Activated T-cell treated with anti-CD3 and anti-CD28 coated beads for 1 hour (primary cell): ENCODE results near the gene TCAP.

Experiments
- DNase-seq: peaks from one replicate; pipeline ENCODE4 v3.0.0-alpha.2; 2020; ENCODE audit warnings: low read depth

Gene TCAP

DNA sequence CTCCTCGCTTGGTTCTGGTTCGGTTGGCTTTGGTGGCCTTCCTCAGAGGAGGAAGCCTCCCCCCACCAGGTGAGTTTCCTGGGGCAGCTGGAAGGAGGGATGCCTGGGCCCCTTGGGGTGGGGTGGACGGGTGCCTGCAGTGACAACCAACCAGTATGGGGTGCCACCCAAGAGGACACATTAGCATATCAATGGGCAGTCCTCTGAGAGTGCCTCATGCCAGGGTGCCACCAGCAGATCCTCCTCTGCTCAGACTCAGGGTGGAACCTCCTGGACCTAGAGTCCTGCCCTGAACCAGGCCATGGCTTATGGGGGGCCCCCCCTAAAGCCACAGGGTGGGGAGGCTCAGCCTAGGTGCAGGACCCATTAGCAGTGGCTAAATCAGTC lies 35.7 kb upstream of the TCAP start:
- no peak for DNase-seq

DNA sequence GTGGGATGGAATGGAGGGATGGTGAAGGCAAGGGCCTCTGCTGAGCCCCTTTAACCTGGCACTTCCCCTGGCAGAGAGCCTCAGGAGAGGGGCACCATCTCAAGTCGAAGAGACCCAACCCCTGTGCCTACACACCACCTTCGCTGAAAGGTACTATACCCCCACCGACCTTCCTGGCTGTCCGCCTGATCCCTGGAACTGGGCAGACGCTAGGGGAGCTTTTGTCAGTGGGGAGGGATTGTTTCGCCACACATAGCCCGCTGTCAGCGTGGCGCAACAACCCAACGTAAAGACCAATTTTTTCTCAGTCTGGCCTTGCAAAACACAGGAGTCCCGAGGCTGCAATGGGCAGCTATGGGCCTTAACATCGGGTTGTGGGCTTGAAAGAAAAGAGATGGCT lies 35.3 kb upstream of the TCAP start:
- DNase-seq, result no peak

DNA sequence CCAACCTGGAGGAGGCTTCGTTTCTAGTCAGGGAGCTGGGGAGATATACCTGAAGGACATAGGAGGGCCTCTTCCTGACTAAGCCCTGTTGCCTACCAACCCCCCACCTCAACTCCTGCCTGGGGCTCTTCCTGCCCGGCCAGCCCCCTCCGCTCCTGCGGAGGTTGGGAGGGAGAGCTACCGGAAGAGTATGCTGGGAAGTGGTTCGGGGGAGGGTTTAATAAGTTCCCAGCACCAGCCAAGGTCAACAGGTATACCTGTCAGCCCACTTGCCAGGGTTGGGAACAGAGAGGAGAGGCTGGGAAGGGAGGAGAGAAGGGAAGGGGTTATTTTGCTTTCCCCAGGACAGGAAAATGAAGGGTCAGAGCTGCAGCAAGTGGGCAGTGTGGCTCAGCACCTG lies 33.7 kb upstream of the TCAP start:
- DNase-seq, result no peak

- no peak for DNase-seq
Observed at GRCh38 chr17:39632153-39632941, 32.8 kb upstream of the TCAP start.

DNA sequence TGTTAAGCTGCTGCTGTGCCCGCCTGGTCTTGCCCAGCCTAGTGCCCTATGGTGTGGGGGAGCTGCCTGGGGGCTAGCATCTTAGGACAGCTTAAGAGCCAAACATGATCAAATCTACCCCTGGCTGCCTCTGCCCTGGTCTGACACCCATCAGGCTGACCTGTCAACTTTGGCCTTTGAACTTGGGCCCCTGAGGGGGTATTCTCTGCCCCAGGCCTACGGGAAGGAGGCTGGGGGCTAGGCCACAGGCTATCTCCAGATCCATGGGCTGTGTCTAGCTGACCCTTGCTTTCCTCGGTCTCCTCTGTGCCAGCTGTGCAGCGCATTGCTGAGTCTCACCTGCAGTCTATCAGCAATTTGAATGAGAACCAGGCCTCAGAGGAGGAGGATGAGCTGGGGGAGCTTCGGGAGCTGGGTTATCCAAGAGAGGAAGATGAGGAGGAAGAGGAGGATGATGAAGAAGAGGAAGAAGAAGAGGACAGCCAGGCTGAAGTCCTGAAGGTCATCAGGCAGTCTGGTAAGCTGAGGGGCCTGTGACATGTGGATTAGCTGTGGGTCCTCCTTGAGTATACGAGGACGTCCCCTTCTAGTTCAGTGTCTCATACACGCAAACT lies 31.5 kb upstream of the TCAP start:
- DNase-seq, result no peak

DNA sequence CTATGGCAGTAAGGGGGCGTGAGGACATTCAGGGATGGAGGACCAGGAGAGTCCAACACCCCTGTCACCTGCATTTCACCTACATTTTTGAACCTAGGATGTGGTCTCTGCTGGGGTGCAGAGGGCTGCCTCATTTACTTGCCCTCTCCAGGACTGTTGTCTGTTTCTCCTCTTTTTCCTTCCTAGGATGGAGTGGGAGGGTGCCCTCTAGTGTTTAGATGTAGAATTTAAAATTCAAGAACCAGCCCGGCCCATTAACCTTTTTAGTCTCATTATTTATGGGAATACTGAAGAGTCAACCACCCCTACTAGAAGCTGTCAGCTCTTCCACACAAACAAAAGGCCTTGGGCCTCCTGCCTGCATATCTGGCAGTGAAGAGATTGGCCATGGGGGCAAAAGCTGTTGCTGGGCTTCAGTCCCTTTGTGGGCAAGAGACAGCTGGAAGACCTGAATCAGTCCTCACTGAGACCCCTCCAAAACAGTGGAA lies 30.7 kb upstream of the TCAP start:
- DNase-seq, result no peak

DNA sequence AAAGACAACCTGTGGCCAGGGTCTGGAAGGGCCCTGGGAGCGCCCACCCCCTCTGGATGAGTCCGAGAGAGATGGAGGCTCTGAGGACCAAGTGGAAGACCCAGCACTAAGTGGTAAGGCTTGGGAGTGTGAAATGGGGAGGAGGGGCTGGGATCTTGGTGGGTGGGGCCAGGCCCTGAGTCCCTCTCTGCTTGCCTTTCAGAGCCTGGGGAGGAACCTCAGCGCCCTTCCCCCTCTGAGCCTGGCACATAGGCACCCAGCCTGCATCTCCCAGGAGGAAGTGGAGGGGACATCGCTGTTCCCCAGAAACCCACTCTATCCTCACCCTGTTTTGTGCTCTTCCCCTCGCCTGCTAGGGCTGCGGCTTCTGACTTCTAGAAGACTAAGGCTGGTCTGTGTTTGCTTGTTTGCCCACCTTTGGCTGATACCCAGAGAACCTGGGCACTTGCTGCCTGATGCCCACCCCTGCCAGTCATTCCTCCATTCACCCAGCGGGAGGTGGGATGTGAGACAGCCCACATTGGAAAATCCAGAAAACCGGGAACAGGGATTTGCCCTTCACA lies 29.5 kb upstream of the TCAP start:
- DNase-seq, result no peak

DNA sequence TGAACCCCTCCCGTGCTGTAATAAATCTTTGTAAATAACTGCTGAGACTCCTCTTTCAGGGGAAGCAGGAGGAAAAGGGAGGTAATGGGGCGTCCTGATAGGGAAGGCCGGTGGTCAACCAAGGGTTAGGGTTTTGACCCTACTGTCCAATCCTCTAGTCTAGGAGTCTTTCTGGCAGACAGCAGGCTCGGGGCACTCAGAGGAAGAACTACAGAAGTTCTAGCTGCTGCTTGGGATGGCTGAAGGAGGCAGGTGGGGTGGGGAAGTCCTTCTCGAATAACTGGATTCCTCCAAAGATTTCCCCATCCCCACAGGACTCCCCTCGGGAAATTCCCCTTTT lies 28.6 kb upstream of the TCAP start:
- DNase-seq, result no peak

GRCh38 chr17:39636927-39637736 lies 28.0 kb upstream of the TCAP start, which contains the start of gene STARD3:
Gene STARD3, plus strand, starts transcription at chr17:39637144. Its CDS starts 16,388 bp downstream, at chr17:39653532.
- peak; percentile 85 for DNase-seq

DNA sequence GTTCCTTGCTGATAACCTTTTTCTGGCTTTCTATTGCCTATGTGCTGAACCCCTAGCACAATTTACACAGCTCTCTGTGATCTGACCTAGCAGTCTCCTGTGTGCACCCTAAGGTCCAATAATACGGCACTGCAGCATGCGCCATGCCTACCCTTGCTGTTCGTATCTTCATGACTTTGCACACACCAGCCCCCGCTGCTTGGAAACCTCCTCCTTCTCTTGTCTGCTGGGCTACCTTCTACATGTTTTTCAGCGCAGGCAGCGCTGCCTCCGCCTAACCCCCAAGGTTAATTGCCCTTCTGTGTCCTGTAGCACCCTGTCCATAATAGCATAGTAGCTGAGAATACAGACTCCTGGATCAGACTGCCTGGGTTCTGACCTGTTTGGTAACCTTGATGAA lies 26.8 kb upstream of the TCAP start:
- DNase-seq, result no peak

DNA sequence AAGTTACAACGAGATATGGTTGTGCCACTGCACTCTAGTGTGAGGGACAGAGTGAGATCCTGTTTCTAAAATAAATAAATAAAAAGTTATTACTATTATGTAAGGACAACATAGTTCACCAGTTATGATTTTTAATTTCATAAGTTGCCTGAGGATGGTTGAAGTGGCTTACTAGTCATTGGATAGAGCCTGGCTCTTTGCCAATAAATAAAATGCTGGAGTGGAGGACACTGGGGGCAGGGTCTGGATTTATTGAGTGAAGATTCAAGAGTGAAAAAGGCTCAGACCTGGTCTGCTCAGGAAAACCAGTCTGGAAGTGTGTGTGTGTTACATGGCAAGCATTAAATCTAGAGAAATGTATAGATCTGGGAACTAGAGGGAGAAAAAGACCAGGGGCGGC lies 26.1 kb upstream of the TCAP start:
- DNase-seq, result no peak

DNA sequence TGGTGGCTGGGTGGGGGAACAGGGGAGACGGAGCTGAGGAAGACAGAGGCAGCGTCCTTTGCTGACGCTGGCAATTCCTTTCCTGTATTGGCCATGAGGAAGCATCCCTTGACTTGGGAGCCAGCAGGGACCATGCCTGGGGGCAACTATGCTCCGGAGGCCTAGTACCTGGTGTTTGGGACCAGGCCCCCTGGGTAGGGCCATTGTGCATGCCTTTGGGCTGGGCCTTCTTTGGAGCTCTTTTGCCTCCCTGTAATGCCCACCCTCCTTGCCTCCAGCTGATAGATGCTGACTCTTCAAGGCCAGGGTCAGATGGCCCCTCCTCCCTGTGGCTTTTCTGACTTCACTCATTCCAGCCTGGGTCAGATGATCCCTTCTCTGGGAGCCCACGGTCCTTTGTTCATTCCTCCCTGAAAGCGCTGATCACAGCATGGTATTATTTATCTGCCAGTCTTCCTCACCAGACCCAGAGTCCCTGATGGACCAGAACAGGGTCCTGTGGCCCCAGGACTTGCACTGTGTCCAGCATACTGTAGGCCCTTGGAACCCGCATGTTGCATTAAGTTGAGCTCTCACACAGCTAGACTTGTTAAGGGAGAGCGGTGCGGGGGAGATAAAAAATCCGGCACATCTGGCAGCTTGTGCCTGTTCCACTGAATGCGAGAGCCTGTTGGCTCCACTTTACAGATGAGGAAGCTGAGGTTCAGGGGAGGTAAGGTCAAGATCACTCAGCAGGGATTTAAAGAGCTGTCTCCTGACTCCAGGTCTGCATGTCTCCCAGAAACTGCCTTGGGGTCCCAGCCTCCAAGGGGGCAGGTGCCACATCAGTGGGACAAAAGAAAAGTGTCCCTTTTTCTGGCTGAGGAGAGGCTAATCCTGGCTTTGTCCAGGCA lies 25.3 kb upstream of the TCAP start:
- DNase-seq, result no peak

GRCh38 chr17:39640591-39641031 lies 24.5 kb upstream of the TCAP start:
- no peak for DNase-seq

- no peak for DNase-seq
Observed at GRCh38 chr17:39641097-39641496, 24.1 kb upstream of the TCAP start.

DNA sequence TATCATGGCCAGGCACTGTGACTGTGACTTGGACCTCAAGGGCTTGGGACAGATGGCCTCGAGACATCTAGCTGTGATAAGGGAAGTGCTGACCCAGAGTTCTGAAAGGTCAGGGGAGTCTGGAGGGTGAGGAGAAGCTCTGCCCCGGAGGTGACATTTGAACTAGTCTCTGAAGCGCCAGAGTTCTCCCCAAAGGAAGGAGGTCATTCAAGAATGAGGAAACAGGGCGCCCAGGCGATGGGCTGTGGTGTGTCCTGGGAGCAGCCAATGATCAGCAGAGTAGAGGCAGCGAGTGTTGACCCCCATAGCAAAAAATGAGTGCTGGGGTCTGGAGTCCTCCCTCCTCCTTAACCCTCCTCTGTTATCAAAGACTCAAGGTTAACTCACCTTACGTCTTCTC lies 23.3 kb upstream of the TCAP start:
- DNase-seq, result no peak

DNA sequence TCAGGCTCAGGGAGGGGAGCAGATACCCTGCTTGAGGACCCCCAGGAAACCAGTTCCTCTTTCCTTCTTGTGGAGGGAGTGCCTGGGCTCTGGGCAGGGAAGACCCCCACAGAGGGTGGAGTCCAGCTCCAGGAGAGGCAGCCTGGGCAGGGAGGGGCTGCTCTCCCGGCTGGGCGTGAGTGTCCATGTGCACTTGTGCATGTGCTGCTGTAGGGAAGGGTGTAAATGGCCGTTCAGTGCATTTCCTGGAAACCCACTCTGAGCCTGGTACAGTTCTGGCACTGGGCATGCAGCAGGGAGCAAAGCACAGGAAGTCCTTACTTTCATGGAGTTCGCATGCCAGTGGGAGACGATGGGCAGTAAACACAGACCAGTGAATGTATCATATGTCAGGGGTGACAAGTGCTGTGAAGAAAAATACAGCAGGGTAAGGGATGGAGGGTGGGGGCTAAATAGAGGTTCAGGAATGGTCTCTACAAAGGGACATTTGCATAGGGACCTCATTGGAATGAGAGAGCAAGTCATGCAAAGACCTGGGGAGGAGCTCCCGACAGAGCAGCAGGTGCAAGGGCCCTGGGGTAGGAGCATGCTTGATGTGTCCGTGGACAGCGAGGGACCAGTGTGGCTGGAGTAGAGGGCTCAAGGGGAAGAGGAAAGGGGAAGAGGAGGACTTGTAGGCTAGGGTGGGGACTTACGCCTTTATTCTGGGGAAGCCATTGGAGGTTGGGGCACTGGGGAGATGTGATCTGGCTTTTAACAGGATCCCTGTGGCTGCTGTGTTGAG lies 22.7 kb upstream of the TCAP start:
- DNase-seq, result no peak

DNA sequence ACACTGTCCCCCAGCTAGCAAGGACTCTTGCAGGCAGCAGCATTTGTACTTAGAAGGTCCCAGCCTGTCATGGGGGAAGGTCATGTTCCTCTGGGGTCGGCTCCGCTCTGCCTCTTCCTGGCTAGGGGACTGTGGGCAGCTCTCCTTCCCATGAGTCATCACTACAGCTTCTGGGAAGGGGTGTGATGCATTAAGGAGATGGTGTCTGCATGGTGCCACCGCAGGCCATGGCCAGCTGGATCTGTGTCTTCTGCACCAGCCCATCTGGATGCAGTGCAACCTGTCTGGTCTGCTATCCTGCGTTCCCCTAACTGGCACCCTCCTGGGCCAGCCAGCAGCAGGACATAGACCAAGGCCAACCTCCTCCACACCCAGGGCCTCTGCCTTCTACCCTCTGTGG lies 21.9 kb upstream of the TCAP start:
- DNase-seq, result no peak

- no peak for DNase-seq
Observed at GRCh38 chr17:39647256-39647655, 17.9 kb upstream of the TCAP start.

DNA sequence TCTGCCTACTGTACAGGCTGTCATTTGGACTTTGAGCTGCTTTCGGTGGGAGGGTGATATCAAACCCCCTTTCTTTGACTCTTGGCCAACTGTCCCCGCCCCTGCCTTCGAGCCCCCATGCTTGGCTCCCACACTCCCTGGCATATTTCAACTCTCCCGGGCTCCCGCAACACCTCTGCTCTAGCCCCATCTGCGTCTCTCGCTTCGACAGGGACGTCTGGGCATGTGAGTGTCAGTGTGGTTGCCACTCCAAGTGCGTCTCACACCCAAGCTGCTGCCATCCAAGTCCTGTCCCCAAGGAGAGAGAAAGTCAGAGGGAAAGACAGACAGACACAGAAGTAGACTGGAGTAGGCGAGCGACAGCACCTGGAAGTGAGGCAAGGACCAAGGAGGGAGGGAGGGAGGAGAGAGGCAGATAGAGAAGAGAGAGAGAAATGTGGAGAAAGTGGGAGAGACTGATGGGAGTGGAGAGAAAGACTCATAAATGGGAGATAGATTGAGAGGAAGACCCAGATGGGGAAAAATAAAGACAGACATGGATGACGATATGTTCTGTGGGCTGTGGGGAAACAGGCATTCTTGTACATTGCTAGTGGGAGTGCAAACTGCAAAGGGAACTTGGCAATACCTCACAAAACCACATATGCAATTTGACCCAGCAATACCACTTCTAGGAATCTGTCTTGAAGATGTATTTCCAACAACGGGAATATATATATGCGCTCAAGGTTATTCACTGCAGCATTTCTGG lies 16.4 kb upstream of the TCAP start:
- no peak for DNase-seq

GRCh38 chr17:39650121-39650579 lies 15.0 kb upstream of the TCAP start:
- DNase-seq, result no peak
